Natural killer cell (primary cell): ENCODE data around the gene GRK6. TPM values are rescaled to one million over a fixed set of nuclear protein-coding genes. Genes with fewer than 3 reads are reported as not detected.

Source experiments
- ATAC-seq, 3 donors: fragments of 150-1000 bp in 2 of 3; fragments of 200-7000 bp in 1 of 3; cut with Tn5 transposase; 1 replicate in 1 of 3; 2 replicates in 2 of 3; pipeline ENCODE4 v1.10.0; 2021; ENCODE audit warnings: mild to moderate bottlenecking in 2 of 3, moderate library complexity in 2 of 3
- DNase-seq, 2 donors: peaks; one replicate each; pipeline versions ENCODE4 v3.0.0 to v3.0.0-alpha.2; 2013 to 2021; ENCODE audit warnings: mixed read lengths in 1 of 2
- H3K27ac ChIP-seq: one replicate; pipeline ENCODE4 v1.5.1; 2013; ENCODE audit warnings: mild to moderate bottlenecking, low read length
- H3K27me3 ChIP-seq: one replicate; pipeline ENCODE4 v1.6.1; 2013; ENCODE audit warnings: low read length; ENCODE audit not compliant: control insufficient read depth, insufficient read depth
- H3K36me3 ChIP-seq: one replicate; pipeline ENCODE4 v1.6.1; 2013; ENCODE audit warnings: low read length; ENCODE audit not compliant: control insufficient read depth, insufficient read depth
- H3K4me1 ChIP-seq: one replicate; pipeline ENCODE4 v1.6.1; 2013; ENCODE audit warnings: low read length; ENCODE audit not compliant: control insufficient read depth, insufficient read depth
- H3K4me3 ChIP-seq: one replicate; pipeline ENCODE4 v1.5.1; 2013; ENCODE audit warnings: low read length
- H3K9me3 ChIP-seq: one replicate; pipeline ENCODE4 v1.6.1; 2013; ENCODE audit warnings: low read length; ENCODE audit not compliant: control insufficient read depth, insufficient read depth
- H3K27ac Mint-ChIP-seq, 2 donors: one replicate each; pipeline ENCODE4 v1.8.0; 2022; ENCODE audit warnings: mild to moderate bottlenecking in 2 of 2, mixed read lengths in 2 of 2, moderate library complexity in 1 of 2
- H3K27me3 Mint-ChIP-seq, 2 donors: one replicate each; pipeline ENCODE4 v1.8.0; 2022; ENCODE audit warnings: low read depth in 2 of 2, mixed read lengths in 2 of 2
- H3K36me3 Mint-ChIP-seq: one replicate; pipeline ENCODE4 v1.8.0; 2022; ENCODE audit warnings: mixed read lengths
- H3K4me1 Mint-ChIP-seq, 2 donors: one replicate each; pipeline ENCODE4 v1.8.0; 2022; ENCODE audit warnings: mixed read lengths in 2 of 2
- H3K4me3 Mint-ChIP-seq: one replicate; pipeline ENCODE4 v1.8.0; 2022; ENCODE audit warnings: mild to moderate bottlenecking, moderate library complexity, mixed read lengths
- H3K9me3 Mint-ChIP-seq, 2 donors: one replicate each; pipeline ENCODE4 v1.8.0; 2022; ENCODE audit warnings: mixed read lengths in 2 of 2
- WGBS: methylation state at CpG from one replicate; pipeline ENCODE4 v1.1.7; 2013; ENCODE audit warnings: missing lambda C conversion rate; ENCODE audit not compliant: insufficient coverage; 5-methylcytosine and 5-hydroxymethylcytosine counted together
- intact Hi-C: fragments of 100-400 bp; cut with micrococcal nuclease; formaldehyde crosslinking; loops from one replicate; pipeline ENCODE4 v1.14.2; 2022
- total RNA-seq, 4 donors: library from RNA; stranded (reverse); fragments of 120-200 nt in 1 of 4; gene quantifications; one replicate each; pipeline versions ENCODE4 v1.2.3 to v1.2.4, GENCODE V29; 2013 to 2022
- TF ChIP-seq, protein P1 (sequence below): fragments of 200-600 bp; IDR thresholded peaks from one replicate; pipeline ENCODE4 v1.8.0; 2022; ENCODE audit warnings: antibody characterized with exemption

GRK6 gene
- total RNA-seq, 3 donors from 2014 or later (not counting 1 experiment from before 2014, with no cell fraction given) = 173 to 221 (median 190) TPM

DNA sequence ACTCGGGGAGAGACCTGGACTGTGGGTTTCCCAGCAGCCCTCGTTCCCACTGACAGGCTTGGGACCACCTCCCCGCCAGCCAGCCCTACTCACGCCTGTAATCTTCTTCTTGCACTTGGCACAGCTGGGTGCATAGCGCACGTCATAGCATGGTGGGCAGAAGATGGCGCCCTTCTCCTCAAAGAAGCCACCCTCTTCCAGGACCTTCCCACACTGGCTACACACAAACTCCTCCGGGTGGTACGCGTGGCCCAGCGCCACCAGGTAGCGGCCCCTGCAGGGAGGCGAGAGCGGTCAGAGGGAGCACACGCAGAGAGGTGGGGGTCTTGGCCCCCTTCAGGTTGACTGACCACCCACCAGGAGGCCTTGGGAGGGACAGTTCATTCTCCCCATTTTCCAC is 61.5 kb downstream of the GRK6 start:
- intact Hi-C loops = no loop called here
- Histone ChIP-seq H3K4me1 (peaks cover 2% of the 10 kb centered on the region), H3K9me3 (no peaks in the 10 kb centered on the region), H3K4me3 (no peak overlapping the region), H3K27ac (no peak overlapping the region), H3K36me3 (no peaks in the 10 kb centered on the region), H3K27me3 (no peaks in the 10 kb centered on the region)
- no peak for ATAC-seq
- Mint-ChIP-seq H3K4me3 (no peak overlapping the region), H3K27ac (no peak overlapping the region), H3K9me3 (no peaks in the 10 kb centered on the region), H3K27me3 (peaks cover 0 to 4% of the 10 kb centered on the region in 2 donors), H3K4me1 (peaks cover 0 to 9% of the 10 kb centered on the region in 2 donors), H3K36me3 (no peaks in the 10 kb centered on the region)
- TF ChIP-seq, protein P1, sequence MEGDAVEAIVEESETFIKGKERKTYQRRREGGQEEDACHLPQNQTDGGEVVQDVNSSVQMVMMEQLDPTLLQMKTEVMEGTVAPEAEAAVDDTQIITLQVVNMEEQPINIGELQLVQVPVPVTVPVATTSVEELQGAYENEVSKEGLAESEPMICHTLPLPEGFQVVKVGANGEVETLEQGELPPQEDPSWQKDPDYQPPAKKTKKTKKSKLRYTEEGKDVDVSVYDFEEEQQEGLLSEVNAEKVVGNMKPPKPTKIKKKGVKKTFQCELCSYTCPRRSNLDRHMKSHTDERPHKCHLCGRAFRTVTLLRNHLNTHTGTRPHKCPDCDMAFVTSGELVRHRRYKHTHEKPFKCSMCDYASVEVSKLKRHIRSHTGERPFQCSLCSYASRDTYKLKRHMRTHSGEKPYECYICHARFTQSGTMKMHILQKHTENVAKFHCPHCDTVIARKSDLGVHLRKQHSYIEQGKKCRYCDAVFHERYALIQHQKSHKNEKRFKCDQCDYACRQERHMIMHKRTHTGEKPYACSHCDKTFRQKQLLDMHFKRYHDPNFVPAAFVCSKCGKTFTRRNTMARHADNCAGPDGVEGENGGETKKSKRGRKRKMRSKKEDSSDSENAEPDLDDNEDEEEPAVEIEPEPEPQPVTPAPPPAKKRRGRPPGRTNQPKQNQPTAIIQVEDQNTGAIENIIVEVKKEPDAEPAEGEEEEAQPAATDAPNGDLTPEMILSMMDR = no peak
- 94% methylated on average over 15 of the region's 15 CpGs for WGBS
- no peak for DNase-seq

DNA sequence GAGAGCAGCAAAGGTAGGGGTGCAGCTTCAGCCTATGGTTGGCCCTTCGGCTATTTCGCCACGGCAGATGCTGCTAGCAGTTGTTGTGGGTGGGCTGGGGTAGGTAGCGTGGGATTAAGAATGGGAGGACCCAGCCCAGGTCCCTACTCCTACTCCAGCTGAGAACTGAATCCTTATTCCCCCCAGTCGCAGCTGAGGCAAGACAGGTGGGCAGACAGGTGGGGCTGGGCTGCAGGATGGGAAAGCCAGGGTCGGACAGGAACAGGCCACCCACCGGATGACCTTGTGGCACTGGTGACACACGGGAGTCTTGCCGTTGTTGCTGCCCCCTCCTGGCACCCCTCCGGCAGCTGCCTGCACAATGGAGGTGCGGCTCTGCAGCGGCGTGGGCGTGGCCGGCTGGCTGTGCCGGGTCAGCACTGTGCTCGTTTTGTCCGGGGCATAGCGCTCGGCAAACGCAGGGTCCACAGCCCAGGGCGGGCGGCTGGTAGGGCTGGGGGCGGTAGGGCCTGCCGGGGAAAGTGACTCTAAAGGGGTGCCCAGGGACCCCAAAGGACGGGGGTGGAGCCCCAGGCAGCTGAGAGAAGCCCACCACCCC is 62.7 kb downstream of the GRK6 start:
- no peaks in the 10 kb centered on the region for H3K36me3 Mint-ChIP-seq
- H3K27ac Mint-ChIP-seq = no peak overlapping the region
- WGBS = 92% methylated on average over 25 of the region's 26 CpGs

DNA sequence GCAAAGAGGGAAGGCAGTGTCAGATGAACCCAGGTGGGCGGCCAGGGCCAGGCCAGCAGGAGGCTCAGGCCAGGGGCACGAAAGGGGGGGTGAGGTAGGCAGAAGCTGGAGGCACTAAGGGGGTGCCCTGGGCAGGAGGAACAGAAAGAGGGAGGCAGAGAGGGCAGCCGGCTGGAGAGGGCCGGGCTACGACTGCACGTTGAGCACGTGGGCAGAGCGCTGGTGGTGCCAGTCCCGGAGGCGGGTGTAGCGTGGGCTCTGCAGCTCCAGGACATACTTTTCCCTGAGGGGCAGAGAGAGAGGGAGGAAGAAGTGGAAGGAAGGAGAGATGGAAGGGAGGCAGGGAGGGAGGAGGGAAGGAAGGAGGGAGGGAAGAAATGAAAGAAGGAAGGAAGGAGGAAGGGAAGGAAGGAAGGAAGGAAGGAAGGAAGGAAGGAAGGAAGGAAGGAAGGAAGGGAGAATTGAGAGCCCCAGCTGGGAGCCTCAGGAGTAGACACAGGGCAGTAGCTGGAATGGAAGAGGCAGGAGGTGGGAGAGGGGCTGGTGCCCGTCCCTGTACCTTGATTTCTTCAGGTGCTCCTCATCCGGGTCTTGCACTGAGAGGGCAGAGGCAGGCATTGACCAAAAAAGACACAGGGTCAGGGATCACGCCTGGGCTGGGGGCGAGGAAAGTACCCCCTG is 64.0 kb downstream of the GRK6 start:
- TF ChIP-seq, protein P1 = no peak
- Mint-ChIP-seq H3K4me3 (no peak overlapping the region), H3K36me3 (no peaks in the 10 kb centered on the region), H3K27me3 (no peaks in the 10 kb centered on the region), H3K4me1 (peaks cover 0 to 28% of the 10 kb centered on the region in 2 donors), H3K9me3 (no peaks in the 10 kb centered on the region), H3K27ac (peak overlapping the region in 1 of 2 donors; percentile 45)
- DNase-seq (no peak), ATAC-seq (no peak)
- Histone ChIP-seq H3K4me1 (peaks cover 27% of the 10 kb centered on the region), H3K27me3 (no peaks in the 10 kb centered on the region), H3K27ac (no peak overlapping the region), H3K36me3 (no peaks in the 10 kb centered on the region), H3K4me3 (no peak overlapping the region), H3K9me3 (no peaks in the 10 kb centered on the region)
- intact Hi-C loops = loop anchor here (10.0 kb wide), 1 partner anchor 376 kb away; no protein-coding TSS in a partner anchor
- WGBS = 93% methylated on average over 15 of the region's 15 CpGs

More for the DNA sequence above, 62.7 kb downstream of the GRK6 start:
- intact Hi-C loops = no loop called here
- TF ChIP-seq, protein P1 = no peak
- H3K9me3 ChIP-seq = no peaks in the 10 kb centered on the region
- DNase-seq = no peak
- no peak overlapping the region for H3K27ac ChIP-seq
- no peak overlapping the region for H3K4me3 ChIP-seq
- H3K36me3 ChIP-seq = no peaks in the 10 kb centered on the region
- H3K4me3 Mint-ChIP-seq = no peak overlapping the region
- no peaks in the 10 kb centered on the region for H3K27me3 ChIP-seq
- peaks cover 15% of the 10 kb centered on the region for H3K4me1 ChIP-seq
- no peak for ATAC-seq
- peaks cover 0 to 4% of the 10 kb centered on the region in 2 donors for H3K27me3 Mint-ChIP-seq
- peaks cover 0 to 16% of the 10 kb centered on the region in 2 donors for H3K4me1 Mint-ChIP-seq
- no peaks in the 10 kb centered on the region for H3K9me3 Mint-ChIP-seq
